GM21515 (cell line): ENCODE data around the gene SYNGR2.
"Not testable (repeated sequence)": the region's sequence is repeated elsewhere in the genome, so short reads cannot be mapped to it uniquely, and the experiment has no call there.

ENCODE experiments used
- ATAC-seq: cut with Tn5 transposase; IDR thresholded peaks from one replicate; pipeline ENCODE4 v1.9.1; 2021; ENCODE audit not compliant: unreplicated experiment

SYNGR2 gene

GRCh38 chr17:78170692-78171590, 2.6 kb downstream of the SYNGR2 start:
- ATAC-seq: no peak

GRCh38 chr17:78171591-78172248, 3.3 kb downstream of the SYNGR2 start:
- not testable (repeated sequence) for ATAC-seq

- no peak for ATAC-seq
These were observed 4.1 kb downstream of the SYNGR2 start for GRCh38 chr17:78172249-78173051.

- peak; percentile 34 for ATAC-seq
These were observed 4.8 kb downstream of the SYNGR2 start for GRCh38 chr17:78173097-78173715.

- ATAC-seq: no peak
These were observed 6.0 kb downstream of the SYNGR2 start for GRCh38 chr17:78174346-78174869.

- ATAC-seq: no peak
These were observed 6.7 kb downstream of the SYNGR2 start for GRCh38 chr17:78174870-78175642.

- no peak for ATAC-seq
These were observed 7.2 kb downstream of the SYNGR2 start for GRCh38 chr17:78175643-78175981.

GRCh38 chr17:78176548-78177025, 8.2 kb downstream of the SYNGR2 start:
- no peak for ATAC-seq

- no peak for ATAC-seq
These were observed 11.0 kb downstream of the SYNGR2 start for GRCh38 chr17:78179372-78179771.

- ATAC-seq: no peak
These were observed 11.7 kb downstream of the SYNGR2 start for GRCh38 chr17:78180083-78180482.

GRCh38 chr17:78180508-78180907, 12.1 kb downstream of the SYNGR2 start:
- no peak for ATAC-seq

GRCh38 chr17:78182504-78182903, 14.1 kb downstream of the SYNGR2 start:
- no peak for ATAC-seq

- ATAC-seq: no peak
These were observed 15.5 kb downstream of the SYNGR2 start for GRCh38 chr17:78183916-78184315.

GRCh38 chr17:78184351-78184750, 16.0 kb downstream of the SYNGR2 start:
- no peak for ATAC-seq

GRCh38 chr17:78184868-78185267, 16.5 kb downstream of the SYNGR2 start:
- no peak for ATAC-seq

GRCh38 chr17:78185981-78186691, 17.8 kb downstream of the SYNGR2 start:
- ATAC-seq: no peak

- peak; percentile 87 for ATAC-seq
These were observed 18.6 kb downstream of the SYNGR2 start, which contains the start of the genes AFMID and TK1 for GRCh38 chr17:78186692-78187595. Gene AFMID, plus strand, starts transcription at chr17:78187362. Its CDS starts 9 bp downstream, at chr17:78187371. Gene TK1, minus strand, starts transcription at chr17:78187052. Its CDS starts 58 bp downstream, at chr17:78186994.

GRCh38 chr17:78196716-78197115, 28.3 kb downstream of the SYNGR2 start:
- no peak for ATAC-seq
